Measurements from ENCODE around the gene TM7SF3.
"Not testable (repeated sequence)": the region's sequence is repeated elsewhere in the genome, so short reads cannot be mapped to it uniquely, and the experiment has no call there.

Gene TM7SF3, protein sequence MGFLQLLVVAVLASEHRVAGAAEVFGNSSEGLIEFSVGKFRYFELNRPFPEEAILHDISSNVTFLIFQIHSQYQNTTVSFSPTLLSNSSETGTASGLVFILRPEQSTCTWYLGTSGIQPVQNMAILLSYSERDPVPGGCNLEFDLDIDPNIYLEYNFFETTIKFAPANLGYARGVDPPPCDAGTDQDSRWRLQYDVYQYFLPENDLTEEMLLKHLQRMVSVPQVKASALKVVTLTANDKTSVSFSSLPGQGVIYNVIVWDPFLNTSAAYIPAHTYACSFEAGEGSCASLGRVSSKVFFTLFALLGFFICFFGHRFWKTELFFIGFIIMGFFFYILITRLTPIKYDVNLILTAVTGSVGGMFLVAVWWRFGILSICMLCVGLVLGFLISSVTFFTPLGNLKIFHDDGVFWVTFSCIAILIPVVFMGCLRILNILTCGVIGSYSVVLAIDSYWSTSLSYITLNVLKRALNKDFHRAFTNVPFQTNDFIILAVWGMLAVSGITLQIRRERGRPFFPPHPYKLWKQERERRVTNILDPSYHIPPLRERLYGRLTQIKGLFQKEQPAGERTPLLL

DNA sequence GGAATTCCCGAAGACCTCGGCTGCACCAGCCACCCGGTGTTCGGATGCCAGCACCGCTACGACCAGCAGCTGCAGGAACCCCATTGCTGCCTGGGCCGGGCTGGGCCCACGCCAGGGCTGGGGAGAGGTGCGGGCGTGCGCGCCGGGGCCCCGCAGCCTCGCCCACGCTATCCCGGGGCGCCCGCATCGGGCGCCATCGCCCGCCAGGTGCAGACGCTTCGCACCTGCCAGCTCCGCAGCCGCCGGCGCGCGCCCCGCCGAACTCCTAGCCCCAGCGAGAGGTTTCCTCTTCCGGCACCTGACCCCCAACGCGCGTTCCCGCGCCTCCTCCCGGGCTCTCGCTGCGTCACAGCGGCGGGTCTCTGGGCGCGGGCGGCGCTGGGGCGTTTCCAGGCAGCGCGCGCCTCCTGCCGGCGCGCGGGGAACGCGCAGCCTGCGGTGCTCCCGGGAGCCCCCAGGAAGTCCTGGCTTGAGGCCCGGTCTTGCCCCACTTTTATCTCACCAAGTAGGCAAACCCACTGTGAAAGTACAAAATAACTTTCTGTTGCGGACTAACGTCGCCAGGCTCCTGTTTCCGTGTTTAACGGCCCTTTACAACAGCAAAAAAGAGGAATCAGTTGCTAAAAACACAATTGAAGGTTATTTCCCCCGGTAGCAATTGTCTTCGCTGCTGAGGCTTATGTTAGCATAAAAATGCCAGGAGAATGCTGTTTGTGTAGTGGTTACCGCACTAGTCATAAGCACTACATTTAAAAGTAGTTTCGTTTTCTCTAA, at the start of gene TM7SF3:
Gene TM7SF3 (minus strand): TSS at position 300 of the 774 bp plus-strand sequence. CDS start 216 bp downstream, at position 84.
- DNase-seq (ENCODE audit: low read depth), result peak; percentile 85

DNA sequence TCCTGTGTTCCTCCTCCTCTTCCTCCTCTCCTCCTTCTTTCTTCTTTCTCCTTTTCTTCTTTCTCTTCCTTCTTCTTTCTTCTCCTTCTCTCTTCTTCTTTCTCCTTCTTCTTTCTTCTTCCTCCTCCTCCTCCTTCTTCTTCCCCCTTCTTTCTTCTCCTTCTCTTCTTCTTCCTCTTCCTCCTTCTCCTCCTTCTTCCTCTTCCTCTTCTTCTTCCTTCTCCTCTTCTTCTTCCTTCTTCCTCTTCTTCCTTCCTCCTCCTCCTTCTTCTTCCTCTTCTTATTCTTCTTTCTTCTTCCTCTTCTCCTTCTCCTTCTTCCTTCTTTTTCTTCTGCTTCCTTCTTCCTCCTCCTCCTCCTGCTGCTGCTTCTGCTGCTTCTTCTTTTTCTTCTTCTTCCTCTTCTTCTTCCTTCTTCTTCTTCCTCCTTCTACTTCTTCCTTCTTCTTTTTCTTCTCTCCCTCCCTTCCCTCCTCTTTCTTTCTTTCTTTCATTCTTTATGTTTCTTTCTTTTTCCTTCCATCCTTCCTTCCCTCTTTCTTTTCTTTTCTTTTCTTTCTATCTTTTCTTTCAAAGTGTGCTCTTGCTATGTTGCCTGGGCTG, 49.2 kb upstream of the TM7SF3 start:
- DNase-seq (ENCODE audit: low read depth), result no peak

DNA sequence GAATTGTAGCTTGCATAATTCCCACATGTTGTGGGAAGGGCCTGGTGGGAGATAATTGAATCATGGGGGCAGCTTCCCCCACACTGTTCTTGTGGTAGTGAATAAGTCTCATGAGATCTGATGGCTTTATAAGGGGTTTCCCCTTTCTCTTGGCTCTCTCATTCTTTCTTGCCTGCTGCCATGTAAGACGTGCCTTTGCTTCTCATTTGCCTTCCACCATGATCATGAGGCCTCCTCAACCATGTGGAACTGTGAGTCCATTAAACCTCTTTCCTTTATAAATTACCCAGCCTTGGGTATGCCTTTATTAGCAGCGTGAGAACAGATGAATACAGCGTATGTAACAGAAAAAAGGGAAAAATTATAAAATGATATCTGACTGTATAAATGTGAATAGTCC, 47.1 kb upstream of the TM7SF3 start:
- DNase-seq (ENCODE audit: low read depth), result no peak

DNA sequence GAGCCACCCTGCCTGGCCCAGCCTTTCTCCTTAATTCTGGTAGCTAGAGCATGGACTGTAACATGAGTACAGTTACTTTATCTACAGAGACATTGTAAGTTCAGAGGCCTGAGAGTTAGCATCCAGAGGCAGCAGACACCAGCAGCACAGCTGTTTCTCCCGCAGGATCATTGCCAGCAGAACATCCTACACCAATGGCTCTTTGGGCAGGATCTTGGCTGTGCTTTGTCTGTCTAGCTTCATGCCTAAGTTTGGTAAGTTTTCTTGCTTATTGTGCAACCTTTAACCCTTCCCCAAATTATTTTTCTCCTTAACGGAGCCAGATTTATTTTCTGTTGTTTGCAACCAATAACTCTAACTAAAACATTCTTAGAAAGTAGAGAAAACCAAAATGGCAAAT, 46.6 kb upstream of the TM7SF3 start:
- no peak for DNase-seq (ENCODE audit: low read depth)

DNA sequence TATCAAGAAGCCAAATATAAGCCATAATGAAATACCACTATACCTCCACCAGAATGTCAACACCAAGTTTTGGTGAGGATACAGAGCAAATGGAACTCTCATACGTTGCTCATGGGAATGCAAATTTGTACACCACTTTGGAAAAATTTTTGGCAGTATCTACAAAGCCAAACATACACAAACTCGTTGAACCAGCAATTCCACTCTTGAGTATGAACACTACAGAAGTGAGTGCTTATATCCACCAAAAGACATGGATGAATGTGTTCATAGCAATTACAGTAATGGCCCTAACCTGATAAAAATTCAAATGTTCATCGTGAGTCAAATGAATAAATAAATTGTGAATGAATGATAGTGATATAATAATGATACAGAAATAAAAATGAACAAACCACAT, 43.4 kb upstream of the TM7SF3 start:
- DNase-seq (ENCODE audit: low read depth), result no peak

DNA sequence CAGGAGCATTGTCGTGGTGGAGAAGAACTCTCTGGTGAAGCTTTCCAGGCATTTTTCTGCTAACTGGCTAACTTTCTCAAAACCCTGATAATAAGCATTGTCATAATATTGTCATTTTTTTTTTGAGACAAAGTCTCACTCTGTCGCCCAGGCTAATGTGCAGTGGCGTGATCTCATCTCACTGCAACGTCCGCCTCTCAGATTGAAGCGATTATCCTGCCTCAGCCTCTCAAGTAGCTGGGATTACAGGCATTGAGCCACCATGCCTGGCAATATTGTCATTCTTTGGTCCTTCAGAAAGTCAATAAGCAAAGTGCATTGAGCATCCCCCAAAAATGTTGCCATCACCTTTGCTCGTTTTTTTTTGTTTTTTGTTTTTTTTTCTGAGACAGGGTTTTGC, 41.8 kb upstream of the TM7SF3 start:
- no peak for DNase-seq (ENCODE audit: low read depth)

DNA sequence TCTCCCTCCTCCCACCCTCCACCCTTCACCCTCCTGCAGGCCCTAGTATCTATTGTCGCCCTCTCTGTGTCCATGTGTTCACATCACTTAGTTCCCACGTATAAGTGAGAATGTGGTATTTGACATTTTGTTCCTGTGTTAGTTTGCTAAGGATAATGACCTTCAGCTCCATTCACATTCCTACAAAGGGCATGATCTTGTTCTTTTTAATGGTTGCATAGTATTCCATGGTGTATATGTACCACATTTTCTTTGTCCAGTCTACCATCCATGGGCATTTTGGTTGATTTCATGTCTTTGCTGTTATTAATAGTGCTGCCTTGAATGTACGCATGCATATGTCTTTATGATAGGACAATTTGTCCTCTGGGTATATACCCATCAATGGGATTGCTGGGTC, 38.6 kb upstream of the TM7SF3 start:
- DNase-seq (ENCODE audit: low read depth), result no peak

DNA sequence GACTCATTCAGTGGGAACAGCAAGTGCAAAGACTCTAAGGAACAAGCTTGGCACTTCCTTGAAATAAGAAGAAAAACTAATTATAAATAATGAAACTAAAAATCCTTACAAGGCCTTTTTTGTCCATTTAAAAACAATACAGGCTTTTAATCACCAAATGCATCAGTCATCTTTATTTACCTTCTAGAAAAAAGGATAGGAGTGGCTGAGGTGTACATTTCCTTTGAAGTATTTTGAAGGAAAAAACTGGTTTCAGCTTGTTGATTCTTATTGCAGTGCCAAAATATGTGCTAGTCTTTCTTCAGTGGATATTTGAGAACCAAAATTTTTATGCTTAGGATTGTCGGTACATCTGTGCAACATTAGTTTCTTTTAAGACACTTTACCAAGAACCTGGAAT, 38.0 kb upstream of the TM7SF3 start:
- DNase-seq (ENCODE audit: low read depth), result no peak

DNA sequence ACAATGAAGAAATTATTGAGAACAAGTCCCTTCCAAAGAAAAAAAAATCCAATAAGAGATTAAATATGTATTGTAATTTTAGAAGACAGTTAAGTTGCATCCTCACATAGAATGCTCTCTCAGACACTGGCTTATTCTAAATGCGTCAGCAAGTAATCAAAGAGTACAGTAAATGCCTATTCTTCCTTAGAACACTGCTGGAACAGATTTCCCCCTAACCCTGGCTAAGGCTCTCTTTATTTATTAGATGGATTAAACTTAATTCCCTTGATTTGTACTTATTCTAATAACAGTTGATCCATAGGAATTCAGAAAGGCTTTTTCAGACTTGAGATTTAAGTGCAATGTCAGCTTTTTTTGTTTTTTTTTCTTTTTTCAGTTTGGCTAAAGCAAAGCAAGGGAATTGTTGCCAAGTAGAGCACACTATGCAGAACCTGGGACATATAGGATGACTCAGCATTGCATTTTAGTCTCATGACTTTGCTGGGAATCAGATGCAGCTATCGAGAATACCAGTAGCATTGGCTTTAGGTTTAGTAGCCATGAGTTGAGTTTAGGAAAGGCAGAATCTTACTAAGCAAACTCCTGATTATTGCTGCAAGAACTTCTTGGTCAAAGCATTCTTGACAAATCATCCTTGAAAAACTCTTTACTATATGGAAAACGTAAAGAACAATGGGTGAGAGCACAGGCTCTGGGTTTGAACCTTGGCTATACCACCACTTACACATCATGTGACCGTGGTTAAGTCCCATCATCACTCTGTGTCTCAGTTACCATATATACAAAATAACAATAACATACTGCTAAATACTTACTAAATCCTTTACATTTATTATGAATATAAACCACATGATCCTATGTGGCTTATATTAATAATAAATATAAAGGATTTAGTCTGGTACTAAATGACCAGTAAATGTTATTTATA, 34.9 kb upstream of the TM7SF3 start:
- peak; percentile 29 for DNase-seq (ENCODE audit: low read depth)

DNA sequence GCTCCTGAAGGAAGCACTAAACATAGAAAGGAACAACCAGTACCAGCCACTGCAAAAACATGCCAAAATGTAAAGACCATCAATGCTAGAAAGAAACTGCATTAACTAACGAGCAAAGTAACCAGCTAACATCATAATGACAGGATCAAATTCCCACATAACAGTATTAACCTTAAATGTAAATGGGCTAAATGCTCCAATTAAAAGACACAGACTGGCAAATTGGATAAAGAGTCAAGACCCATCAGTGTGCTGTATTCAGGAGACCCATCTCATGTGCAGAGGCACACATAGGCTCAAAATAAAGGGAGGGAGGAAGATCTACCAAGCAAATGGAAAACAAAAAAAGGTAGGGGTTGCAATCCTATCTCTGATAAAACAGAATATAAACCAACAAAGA, 27.8 kb upstream of the TM7SF3 start:
- not testable (repeated sequence) for DNase-seq (ENCODE audit: low read depth)

DNA sequence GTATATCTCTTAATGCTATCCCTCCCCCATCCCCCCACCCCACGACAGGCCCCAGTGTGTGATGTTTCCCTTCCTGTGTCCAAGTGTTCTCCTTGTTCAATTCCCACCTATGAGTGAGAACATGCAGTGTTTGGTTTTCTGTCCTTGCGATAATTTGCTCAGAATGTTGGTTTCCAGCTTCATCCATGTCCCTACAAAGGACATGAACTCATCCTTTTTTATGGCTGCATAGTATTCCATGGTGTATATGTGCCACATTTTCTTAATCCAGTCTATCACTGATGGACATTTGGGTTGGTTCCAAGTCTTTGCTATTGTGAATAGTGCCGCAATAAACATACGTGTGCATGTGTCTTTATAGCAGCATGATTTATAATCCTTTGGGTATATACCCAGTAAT, 26.5 kb upstream of the TM7SF3 start:
- not testable (repeated sequence) for DNase-seq (ENCODE audit: low read depth)

DNA sequence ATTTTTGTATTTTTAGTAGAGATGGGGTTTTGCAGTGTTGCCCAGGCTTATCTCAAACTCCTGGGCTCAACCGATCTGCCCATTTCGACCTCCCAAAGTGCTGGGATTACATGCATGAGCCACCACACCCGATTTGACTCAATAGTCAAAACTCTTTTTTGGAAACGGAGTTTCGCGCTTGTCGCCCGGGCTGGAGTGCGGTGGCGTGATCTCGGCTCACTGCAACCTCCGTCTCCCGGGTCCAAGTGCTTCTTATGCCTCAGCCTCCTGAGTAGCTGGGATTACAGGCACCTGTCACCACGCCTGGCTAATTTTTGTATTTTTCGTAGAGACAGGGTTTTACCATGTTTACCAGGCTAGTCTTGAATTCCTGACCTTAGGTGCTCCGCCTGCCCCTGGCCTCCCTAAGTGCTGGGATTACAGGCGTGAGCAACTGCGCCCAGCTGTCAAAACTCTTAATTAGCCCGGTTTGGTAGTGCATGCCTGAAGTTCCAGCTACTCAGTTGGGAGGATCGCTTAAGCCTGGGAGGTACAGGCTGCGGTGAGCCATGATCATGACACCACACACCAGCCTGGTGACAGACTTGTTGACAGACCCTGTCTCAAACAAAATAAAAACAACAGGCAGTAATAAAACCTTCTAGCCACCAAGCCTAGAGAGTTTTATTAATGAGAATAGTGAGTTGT, 20.6 kb upstream of the TM7SF3 start:
- no peak for DNase-seq (ENCODE audit: low read depth)

DNA sequence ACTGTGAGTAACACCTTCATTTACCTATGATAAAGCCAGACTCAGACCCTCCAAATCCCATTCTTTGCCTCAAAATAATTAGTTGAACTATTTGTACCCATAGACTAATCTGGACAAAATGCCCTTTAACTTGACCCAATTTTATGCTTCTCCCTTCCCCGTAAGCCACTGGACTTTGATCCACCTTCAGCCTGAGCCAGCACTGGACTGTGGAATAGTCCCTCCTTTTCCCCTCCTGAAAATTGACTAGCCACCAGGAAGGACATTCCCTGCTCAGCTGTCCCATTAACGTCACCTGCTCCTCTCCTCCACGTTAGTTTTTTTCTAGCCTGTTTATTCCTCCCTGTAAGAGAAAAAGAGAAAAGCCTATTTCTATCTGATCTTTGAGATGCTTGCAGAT, 18.5 kb upstream of the TM7SF3 start:
- DNase-seq (ENCODE audit: low read depth), result no peak

DNA sequence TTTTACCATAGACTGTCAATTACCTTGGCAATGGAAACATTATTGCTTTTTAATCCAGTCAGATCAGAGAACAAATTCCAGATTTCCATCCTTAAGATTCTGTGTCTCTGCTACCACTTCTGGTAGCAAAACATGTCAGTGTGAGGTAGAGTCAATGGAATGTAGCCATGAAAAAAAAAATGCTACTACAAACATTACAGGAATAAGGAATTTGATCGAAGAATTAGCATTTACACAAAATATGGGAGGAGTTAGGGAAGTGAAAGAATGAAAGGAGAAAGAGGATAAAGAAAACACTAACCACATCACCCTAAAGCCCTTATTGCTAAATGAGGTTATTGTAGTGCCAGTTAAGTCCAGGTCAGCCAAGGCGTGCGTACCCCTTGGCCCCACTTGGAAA, 17.3 kb upstream of the TM7SF3 start:
- no peak for DNase-seq (ENCODE audit: low read depth)

DNA sequence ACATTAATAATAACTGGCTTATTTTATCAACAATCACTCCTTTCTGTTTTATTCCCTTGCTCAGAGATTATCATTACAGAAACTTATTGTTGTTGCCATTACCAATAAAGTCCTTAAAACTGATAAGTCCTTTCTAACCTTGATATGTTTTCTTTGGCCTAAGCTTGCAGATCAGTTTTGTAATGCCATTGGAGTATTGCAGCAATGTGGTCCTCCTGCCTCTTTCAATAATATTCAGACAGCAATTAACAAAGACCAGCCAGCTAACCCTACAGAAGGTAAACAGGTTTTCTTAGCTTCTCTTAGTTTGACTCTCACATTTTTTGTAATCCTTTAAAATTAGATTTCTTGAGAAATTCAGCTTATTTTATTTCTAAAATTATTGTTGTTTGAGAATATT, 12.1 kb upstream of the TM7SF3 start:
- no peak for DNase-seq (ENCODE audit: low read depth)

DNA sequence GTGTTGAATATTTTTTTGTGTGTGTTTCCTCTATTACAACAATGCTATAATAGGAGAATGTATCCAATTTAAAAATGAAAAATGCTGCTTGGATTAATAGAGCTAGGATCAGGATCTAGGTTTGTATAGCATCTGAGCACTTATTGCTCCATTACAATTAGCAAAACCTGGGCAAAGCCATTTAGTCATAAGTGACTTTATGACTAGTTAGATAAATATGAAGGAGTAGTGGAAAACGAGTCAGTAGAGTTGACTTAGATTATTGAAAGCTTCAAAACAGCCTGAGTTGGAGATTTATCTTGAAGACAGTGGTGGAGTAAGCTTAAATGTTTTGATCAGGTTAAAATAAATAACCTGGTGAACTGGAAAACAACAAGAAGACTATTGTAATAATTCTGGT, 10.9 kb upstream of the TM7SF3 start:
- no peak for DNase-seq (ENCODE audit: low read depth)

DNA sequence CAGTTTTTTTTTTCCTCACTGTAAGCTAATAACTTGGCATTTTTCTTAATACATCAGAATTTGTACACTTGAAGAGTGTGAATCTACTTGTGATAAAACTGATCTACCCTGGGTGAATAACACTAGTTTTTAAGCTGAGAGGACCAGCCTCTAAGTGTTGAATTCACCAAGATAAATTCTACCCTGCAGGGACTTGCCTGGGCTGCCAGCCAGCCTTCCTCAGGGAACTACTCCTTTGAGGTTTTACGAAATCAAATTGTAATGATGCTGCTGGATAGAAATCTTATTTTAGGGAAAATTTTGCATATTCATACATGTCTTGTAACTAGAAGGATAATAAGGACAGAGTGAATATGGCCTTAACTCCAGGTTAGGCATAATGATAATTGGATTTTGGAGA, 10.1 kb upstream of the TM7SF3 start:
- DNase-seq (ENCODE audit: low read depth), result no peak

DNA sequence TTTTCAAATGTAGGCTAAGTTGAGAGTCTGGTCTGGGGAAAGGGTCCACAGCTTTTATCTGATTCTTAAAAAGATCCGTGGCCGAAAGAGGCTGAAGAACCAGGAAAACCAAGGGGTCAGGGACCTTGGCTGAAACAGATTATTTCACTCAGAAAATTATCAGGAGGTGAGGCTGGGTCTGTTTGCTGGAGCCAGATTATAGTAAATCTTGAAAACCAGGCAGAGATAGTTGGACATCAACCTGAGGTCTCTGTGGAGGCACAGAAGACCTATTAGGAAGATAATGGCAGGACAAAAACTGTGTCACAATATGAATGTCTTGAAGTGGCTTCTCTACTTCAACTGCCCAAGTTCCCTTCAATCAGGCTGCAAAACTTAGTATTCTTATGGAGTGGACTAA, 6.6 kb upstream of the TM7SF3 start:
- no peak for DNase-seq (ENCODE audit: low read depth)

DNA sequence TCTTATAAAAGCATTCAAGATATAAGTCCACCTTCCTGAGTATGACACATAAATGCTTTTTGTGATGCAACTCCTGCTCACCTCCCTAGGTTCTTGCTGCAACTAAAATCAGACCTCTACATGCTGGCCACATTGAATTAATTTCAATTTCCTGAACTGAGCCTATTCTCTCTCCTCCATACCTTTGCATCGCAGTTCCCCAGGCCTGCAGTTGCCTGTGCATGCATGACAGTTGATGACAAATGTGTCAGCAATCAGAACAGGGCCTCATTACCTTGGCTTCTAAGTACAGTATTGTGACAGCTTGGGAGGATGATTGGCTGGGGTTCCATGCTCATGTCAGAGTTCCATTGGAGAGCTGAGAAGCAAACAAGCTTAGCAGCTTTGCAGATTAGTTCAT, 3.9 kb upstream of the TM7SF3 start:
- DNase-seq (ENCODE audit: low read depth), result no peak

DNA sequence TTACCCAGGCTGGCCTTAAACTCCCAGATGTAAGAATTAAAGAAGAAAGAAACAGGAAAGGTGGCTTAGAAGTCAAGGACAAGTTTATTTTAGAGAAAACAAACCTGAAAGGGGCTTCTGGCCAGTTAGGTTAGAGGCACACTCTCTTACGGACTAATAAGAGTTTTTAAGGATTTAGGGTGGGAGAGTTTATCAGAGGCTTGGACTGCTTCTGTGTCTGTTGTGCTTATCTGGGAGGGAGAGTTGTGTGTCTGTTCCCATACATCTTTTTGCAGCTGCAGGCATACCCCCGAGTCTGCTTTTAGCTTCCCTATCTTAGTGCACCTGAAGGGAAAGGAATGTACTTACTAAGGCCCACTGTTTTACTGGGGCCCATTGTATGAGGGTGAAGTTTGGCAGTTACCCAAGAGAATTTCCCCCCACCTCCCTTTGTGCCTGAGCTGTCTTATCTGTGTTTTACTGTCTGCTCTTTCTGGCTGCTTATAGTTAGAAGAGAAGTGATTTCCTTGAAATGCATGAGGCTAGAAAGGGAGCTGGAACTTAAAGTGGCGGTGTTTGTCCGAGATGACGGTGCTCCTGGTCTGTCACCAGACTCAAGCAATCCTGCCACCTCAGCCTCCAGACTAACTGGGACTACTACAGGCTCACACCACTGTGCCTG, 3.1 kb upstream of the TM7SF3 start:
- not testable (repeated sequence) for DNase-seq (ENCODE audit: low read depth)

DNA sequence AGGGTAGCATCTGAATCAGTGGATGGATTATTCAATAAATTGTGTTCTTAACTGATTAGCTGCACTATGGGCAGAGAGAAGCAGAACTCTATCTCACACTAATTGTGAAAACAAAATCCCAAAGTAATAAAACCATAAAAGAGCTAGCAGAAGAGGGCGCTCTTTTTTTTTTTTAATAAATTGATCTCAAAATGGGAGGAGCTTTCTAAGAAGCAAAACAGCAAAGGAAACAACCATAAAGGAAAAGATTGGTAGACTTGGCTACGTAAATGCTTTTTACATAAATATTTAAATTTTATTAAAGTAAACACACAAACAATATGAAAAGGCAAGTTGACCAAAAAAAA, 1.5 kb upstream of the TM7SF3 start:
- no peak for DNase-seq (ENCODE audit: low read depth)

Data from HS-27A (cell line).